Smooth muscle cell (in vitro differentiated cells): ENCODE data around the gene KCNJ6. TPM values are rescaled to one million over a fixed set of nuclear protein-coding genes. Genes with fewer than 3 reads are reported as not detected.
"Not testable (repeated sequence)": the region's sequence is repeated elsewhere in the genome, so short reads cannot be mapped to it uniquely, and the experiment has no call there.

Experiments
- DNase-seq: peaks from one replicate; lab custom pipeline; 2025; ENCODE audit not compliant: unreplicated experiment; lab: John Stamatoyannopoulos, UW
- H2AFZ ChIP-seq: fragments of 200-600 bp; sonication (generic); 2 replicates; pipeline ENCODE4 v1.6.0; 2016; ENCODE audit warnings: antibody characterized with exemption, low read depth, mild to moderate bottlenecking
- H3F3A ChIP-seq: fragments of 200-600 bp; sonication (generic); 2 replicates; pipeline ENCODE4 v1.6.0; 2017; ENCODE audit warnings: antibody characterized with exemption, low read depth
- H3K27ac ChIP-seq: fragments of 200-600 bp; sonication (generic); 2 replicates; pipeline ENCODE4 v1.5.1; 2016; ENCODE audit warnings: low read depth, mild to moderate bottlenecking
- H3K27me3 ChIP-seq: fragments of 200-600 bp; sonication (generic); 2 replicates; pipeline ENCODE4 v1.6.1; 2016; ENCODE audit warnings: low read depth, mild to moderate bottlenecking
- H3K36me3 ChIP-seq: fragments of 200-600 bp; sonication (generic); 2 replicates; pipeline ENCODE4 v1.5.1; 2016; ENCODE audit warnings: low read depth
- H3K4me1 ChIP-seq: fragments of 200-600 bp; sonication (generic); 2 replicates; pipeline ENCODE4 v1.5.1; 2016; ENCODE audit warnings: low read depth
- H3K4me2 ChIP-seq: fragments of 200-600 bp; sonication (generic); 2 replicates; pipeline ENCODE4 v1.6.0; 2016; ENCODE audit warnings: mild to moderate bottlenecking
- H3K4me3 ChIP-seq: fragments of 200-600 bp; sonication (generic); 2 replicates; pipeline ENCODE4 v1.5.1; 2016; ENCODE audit warnings: mild to moderate bottlenecking
- H3K79me2 ChIP-seq: fragments of 200-600 bp; sonication (generic); 2 replicates; pipeline ENCODE4 v1.6.0; 2016; ENCODE audit warnings: low read depth, mild to moderate bottlenecking
- H3K9ac ChIP-seq: fragments of 200-600 bp; sonication (generic); 2 replicates; pipeline ENCODE4 v1.6.0; 2016; ENCODE audit warnings: low read depth
- H3K9me3 ChIP-seq: fragments of 200-600 bp; sonication (generic); replicated peaks from 2 replicates; pipeline ENCODE4 v1.5.1; 2016; ENCODE audit warnings: low read depth
- H4K20me1 ChIP-seq: fragments of 200-600 bp; sonication (generic); 2 replicates; pipeline ENCODE4 v1.6.0; 2016; ENCODE audit warnings: low read depth
- CTCF ChIP-seq: fragments of 200-600 bp; sonication (generic); IDR thresholded peaks from 2 replicates; pipeline ENCODE4 v1.5.1; 2017; ENCODE audit warnings: borderline replicate concordance, mild to moderate bottlenecking, antibody characterized with exemption; ENCODE audit not compliant: insufficient read depth, poor library complexity, severe bottlenecking
- WGBS: methylation state at CpG from one replicate; pipeline ENCODE4 v1.1.7; 2016; ENCODE audit warnings: low lambda C conversion rate; 5-methylcytosine and 5-hydroxymethylcytosine counted together
- polyA plus RNA-seq: library from polyadenylated mRNA; unstranded; fragments of >200 nt; fragmentation: Nextera tagmentation; extraction: Ambion mirVana; gene quantifications from 2 replicates; pipeline ENCODE4 v1.2.1, GENCODE V29; 2016
- total RNA-seq: library from RNA; depleted of rRNA; stranded (reverse); fragments of >200 nt; gene quantifications from 2 replicates; pipeline ENCODE4 v1.2.3, GENCODE V29; 2014

KCNJ6 gene
- total and polyA plus RNA-seq, 2 experiments from 2014 or later = 0.15 to 0.27 TPM

DNA sequence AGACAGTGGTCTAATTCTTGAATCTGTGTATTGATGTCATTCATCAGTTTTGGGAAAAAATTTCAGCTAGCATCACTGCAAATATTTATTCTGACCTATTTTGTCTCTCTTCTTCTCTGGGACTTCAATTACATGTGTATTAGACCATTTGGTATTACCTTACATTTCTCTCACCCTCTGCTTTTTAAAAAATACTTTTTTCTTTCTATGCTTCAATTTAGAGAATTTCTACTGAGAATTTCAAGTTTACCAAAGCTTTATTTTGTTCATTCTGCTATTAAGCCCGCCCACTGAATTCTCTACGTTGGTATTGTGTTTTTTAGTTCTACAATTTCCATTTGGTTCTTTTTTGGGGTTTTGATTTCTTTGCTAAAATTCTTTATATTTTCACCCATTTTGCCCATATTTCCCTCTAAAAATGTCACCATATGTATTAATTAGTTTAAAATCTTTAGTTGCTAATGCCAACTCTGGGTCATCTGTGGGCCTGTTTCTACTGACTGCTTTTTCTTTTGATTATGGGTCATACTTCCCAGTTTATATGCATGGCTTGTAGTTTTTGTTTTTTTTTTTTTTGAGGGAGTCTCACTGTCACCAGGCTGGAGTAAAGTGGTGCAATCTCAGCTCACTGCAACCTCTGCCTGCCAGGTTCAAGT, 337.7 kb downstream of the KCNJ6 start:
- no peak for DNase-seq
- no peaks in the 10 kb centered on the region for H3K27me3 ChIP-seq
- 94% methylated on average over 2 of the region's 2 CpGs for WGBS

DNA sequence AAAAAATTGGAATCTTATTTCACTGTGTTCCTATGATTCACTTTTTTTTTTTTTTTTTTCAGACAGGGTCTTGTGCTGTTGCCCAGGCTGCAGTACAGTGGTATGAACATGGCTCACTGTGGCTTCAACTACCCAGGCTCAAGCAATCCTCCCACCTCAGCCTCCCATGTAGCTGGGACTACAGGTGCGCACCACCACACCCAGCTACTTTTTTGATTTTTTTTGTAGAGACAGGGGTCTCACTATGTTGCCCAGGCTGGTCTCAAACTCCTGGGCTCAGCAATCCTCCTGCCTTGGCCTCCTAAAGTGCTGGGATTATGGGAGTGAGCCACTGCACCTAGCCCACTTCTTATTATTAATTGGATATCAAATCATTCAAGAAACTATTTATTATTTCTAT, 339.3 kb downstream of the KCNJ6 start:
- H3K4me3 ChIP-seq, H3K79me2 ChIP-seq, DNase-seq, H3K27me3 ChIP-seq, H3K9me3 ChIP-seq, H3K27ac ChIP-seq, H4K20me1 ChIP-seq, H3K4me1 ChIP-seq, H2AFZ ChIP-seq, H3F3A ChIP-seq, H3K36me3 ChIP-seq, H3K4me2 ChIP-seq, H3K9ac ChIP-seq: not testable (repeated sequence)
- WGBS = 100% methylated on average over 1 of the region's 1 CpG

More for the DNA sequence above, 337.7 kb downstream of the KCNJ6 start:
- no peaks in the 10 kb centered on the region for H3K4me1 ChIP-seq
- H3K36me3 ChIP-seq = no peaks in the 10 kb centered on the region
- H3K9me3 ChIP-seq = no peaks in the 10 kb centered on the region
- TF ChIP-seq CTCF = no peak
- no peak overlapping the region for H3K27ac ChIP-seq
- H2AFZ ChIP-seq = no peak overlapping the region
- no peak overlapping the region for H3K4me2 ChIP-seq
- H3F3A ChIP-seq = no peaks in the 10 kb centered on the region
- no peaks in the 10 kb centered on the region for H3K79me2 ChIP-seq
- H3K4me3 ChIP-seq = no peak overlapping the region
- H4K20me1 ChIP-seq = no peaks in the 10 kb centered on the region
- H3K9ac ChIP-seq = no peak overlapping the region

- Histone ChIP-seq H3K4me2 (no peak overlapping the region), H2AFZ (no peak overlapping the region), H3K27ac (no peak overlapping the region), H3F3A (no peaks in the 10 kb centered on the region), H3K4me3 (no peak overlapping the region), H3K79me2 (no peaks in the 10 kb centered on the region), H3K9me3 (no peaks in the 10 kb centered on the region), H3K36me3 (no peaks in the 10 kb centered on the region), H4K20me1 (no peaks in the 10 kb centered on the region), H3K27me3 (no peaks in the 10 kb centered on the region), H3K4me1 (no peaks in the 10 kb centered on the region), H3K9ac (no peak overlapping the region)
- DNase-seq = no peak
- 92% methylated on average over 11 of the region's 11 CpGs for WGBS
- no peak for TF ChIP-seq CTCF
These were observed 340.7 kb downstream of the KCNJ6 start for GRCh38 chr21:37575580-37575979.

GRCh38 chr21:37574751-37575150, 341.5 kb downstream of the KCNJ6 start:
- Histone ChIP-seq H3K4me3 (no peak overlapping the region), H3K36me3 (no peaks in the 10 kb centered on the region), H3K27ac (no peak overlapping the region), H3K9ac (no peak overlapping the region), H2AFZ (no peak overlapping the region), H3F3A (no peaks in the 10 kb centered on the region), H3K4me1 (no peaks in the 10 kb centered on the region), H3K79me2 (no peaks in the 10 kb centered on the region), H4K20me1 (no peaks in the 10 kb centered on the region), H3K27me3 (no peaks in the 10 kb centered on the region), H3K9me3 (no peaks in the 10 kb centered on the region), H3K4me2 (no peak overlapping the region)
- no peak for TF ChIP-seq CTCF
- no peak for DNase-seq
- 96% methylated on average over 7 of the region's 7 CpGs for WGBS
